Endothelial cell of umbilical vein (primary cell): ENCODE results near the gene CFAP126.
"Not testable (repeated sequence)": the region's sequence is repeated elsewhere in the genome, so short reads cannot be mapped to it uniquely, and the experiment has no call there.

Source experiments
- EZH2 ChIP-seq: IDR thresholded peaks from 2 replicates; pipeline ENCODE4 v1.6.1; 2012; ENCODE audit warnings: borderline replicate concordance, low read depth, mild to moderate bottlenecking, moderate library complexity, low read length, inconsistent platforms; ENCODE audit not compliant: severe bottlenecking
- POLR2AphosphoS5 ChIP-seq: IDR thresholded peaks from 2 replicates; pipeline ENCODE4 v1.6.1; 2012; ENCODE audit warnings: low read depth, mild to moderate bottlenecking, control low read depth, low read length, moderate library complexity; ENCODE audit not compliant: insufficient read depth
- TF ChIP-seq, protein P1 (sequence below), 2 donors: IDR thresholded peaks; 1 replicate in 1 of 2; 2 replicates in 1 of 2; pipeline ENCODE4 v1.5.1; 2011; ENCODE audit warnings: low read length in 2 of 2, mild to moderate bottlenecking in 2 of 2, moderate library complexity in 2 of 2, control low read depth in 1 of 2, inconsistent platforms in 1 of 2, low read depth in 1 of 2; ENCODE audit not compliant: insufficient read depth in 1 of 2; ENCODE audit errors: extremely low read depth in 1 of 2

GRCh38 chr1:161410636-161410970, 42.9 kb upstream of the CFAP126 start:
- TF ChIP-seq POLR2AphosphoS5, EZH2: not testable (repeated sequence)
- TF ChIP-seq, protein P1, sequence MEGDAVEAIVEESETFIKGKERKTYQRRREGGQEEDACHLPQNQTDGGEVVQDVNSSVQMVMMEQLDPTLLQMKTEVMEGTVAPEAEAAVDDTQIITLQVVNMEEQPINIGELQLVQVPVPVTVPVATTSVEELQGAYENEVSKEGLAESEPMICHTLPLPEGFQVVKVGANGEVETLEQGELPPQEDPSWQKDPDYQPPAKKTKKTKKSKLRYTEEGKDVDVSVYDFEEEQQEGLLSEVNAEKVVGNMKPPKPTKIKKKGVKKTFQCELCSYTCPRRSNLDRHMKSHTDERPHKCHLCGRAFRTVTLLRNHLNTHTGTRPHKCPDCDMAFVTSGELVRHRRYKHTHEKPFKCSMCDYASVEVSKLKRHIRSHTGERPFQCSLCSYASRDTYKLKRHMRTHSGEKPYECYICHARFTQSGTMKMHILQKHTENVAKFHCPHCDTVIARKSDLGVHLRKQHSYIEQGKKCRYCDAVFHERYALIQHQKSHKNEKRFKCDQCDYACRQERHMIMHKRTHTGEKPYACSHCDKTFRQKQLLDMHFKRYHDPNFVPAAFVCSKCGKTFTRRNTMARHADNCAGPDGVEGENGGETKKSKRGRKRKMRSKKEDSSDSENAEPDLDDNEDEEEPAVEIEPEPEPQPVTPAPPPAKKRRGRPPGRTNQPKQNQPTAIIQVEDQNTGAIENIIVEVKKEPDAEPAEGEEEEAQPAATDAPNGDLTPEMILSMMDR (IDR thresholded peaks at IDR 0.05; ENCODE audit: extremely low read depth in 1 of 2, insufficient read depth in 1 of 2, low read depth in 1 of 2, low read length in 2 of 2) = not testable (repeated sequence)
